HG02840 (cell line): ENCODE measurements around the gene NUP50.

Experiments
- ATAC-seq: cut with Tn5 transposase; IDR thresholded peaks from one replicate; pipeline ENCODE4 v1.9.1; 2021; ENCODE audit warnings: mild to moderate bottlenecking, moderate library complexity, moderate number of reproducible peaks; ENCODE audit not compliant: unreplicated experiment, low FRiP score

The NUP50 gene

DNA sequence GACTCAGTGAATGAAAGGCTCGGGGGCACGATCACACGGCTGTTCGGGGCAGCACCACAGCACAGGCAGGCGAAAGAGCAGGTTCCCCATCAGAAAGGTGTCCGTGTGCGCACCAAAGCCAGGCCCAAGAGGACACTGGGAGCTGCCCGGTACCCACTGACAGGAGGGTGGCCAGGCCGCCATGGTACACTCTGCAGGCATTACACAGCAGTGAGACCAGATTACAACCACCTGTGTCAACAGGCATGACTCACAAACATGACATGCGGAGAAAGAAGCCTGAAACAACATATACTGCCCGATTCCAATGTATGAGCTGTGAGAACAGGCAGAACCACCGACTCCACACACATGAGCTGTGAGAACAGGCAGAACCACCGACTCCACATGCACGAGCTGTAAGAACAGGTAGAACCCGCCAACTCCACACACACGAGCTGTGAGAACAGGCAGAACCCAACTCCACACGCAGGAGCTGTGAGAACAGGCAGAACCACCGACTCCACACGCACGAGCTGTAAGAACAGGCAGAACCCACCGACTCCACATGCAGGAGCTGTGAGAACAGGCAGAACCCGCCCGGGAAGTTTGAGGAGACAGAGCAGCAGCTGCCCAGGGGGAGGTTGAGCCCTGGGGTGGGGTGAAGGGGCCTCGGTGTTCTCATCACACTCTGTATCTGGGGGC lies 44.4 kb downstream of the NUP50 start:
- ATAC-seq: no peak

GRCh38 chr22:45208696-45208992 lies 44.9 kb downstream of the NUP50 start:
- ATAC-seq: no peak

GRCh38 chr22:45208993-45209838 lies 45.5 kb downstream of the NUP50 start:
- no peak for ATAC-seq

DNA sequence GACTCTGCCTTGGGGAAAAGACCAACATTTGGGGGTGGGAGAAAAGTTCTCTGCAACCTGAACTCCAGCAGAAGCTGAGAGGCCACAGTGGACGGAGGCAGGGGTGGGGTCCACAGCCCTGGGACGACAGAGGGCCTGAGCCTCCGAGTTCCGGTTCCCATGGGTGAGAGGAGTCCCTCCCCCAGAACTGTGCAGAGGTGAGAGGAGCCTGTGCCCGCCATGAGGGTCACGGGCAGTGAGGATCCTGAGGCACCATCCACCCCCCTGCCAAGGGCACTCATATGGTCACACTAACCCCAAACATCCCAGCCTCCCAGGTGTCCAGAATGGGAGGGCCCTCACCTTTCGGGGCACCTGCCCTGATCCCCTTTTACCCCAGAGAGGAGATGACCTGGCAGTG lies 46.4 kb downstream of the NUP50 start:
- no peak for ATAC-seq

DNA sequence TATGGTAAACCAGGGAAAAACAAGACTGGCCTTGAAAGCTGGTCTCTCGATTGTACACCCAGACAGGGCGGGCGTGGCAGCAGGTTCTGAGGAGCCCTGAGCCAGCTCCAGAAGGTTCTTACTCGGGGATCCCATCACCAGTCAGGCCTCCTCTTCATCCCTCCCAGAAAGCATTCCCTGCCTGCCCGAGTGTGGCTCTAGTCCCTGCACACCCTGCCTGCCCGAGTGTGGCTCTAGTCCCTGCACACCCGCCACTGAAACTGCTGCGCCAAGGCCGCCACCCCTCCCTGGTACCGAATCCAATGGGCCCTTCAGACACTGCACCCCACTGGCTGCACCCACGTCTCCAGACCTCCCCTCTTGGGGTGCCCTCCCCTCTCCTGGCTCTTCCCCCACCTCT lies 46.9 kb downstream of the NUP50 start:
- no peak for ATAC-seq

GRCh38 chr22:45210991-45211390 lies 47.3 kb downstream of the NUP50 start:
- no peak for ATAC-seq

GRCh38 chr22:45211435-45211834 lies 47.7 kb downstream of the NUP50 start:
- no peak for ATAC-seq

GRCh38 chr22:45211848-45212247 lies 48.1 kb downstream of the NUP50 start:
- ATAC-seq: no peak

DNA sequence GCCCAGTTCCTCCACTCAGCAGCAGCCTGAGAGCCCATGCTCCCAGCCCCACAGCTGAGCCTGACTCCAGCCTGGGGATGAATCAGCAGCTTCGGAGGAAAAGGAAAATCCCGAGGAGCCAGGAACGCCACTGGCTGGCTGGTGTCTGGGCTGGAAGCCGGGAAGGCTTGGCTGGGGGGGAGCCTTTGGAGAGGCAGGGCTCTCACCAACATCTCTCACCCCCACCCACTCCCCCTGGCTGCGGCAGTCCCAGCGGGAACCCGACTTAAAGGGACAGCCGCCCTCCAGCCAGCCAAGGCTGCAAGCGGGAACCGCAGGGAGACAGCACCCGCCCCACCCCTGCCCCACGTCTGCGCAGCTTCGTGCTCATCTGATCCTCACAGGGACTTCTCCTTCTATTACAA lies 48.6 kb downstream of the NUP50 start:
- ATAC-seq: no peak

DNA sequence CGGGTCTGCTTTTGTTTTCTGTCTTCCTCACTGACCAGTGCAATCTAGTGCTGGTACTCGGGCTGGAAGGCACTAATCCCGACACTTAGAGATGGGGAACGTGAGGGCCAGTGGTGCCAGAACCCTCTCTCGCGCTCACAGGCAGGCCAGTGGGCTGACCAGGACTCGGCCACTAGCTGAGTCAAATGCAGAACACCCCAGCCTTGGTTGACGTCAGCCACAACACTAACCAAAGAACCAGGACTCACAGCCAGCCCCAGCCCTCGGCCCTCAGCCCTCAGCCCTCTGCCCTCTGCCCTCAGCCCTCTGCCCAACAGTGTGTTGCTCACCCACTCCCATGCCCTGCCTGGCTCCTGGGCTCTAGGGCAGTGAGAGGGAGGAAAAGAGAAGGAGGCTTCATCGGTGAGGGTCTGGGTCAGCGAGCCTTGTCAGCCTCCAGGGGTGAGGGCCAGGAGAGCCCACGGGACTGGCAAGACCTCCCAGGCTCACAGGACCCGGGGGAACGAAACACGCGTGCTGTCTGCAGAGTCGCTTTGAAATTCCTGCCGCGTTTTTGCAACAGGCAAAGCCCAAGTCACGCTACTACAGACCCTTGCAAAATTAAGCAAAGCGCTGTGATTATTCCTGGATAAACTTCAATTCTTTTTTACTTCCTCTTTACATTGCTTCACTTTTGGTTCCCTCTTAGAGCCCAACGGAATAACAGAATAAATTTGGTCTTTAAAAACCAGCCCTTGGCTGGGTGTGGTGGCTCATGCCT lies 49.4 kb downstream of the NUP50 start:
- ATAC-seq: no peak

- ATAC-seq: no peak
Measured at GRCh38 chr22:45216133-45217003, 52.6 kb downstream of the NUP50 start.

- ATAC-seq: no peak
Measured at GRCh38 chr22:45217345-45217744, 53.6 kb downstream of the NUP50 start.

- ATAC-seq: no peak
Measured at GRCh38 chr22:45217806-45218205, 54.1 kb downstream of the NUP50 start.

GRCh38 chr22:45218976-45219375 lies 55.3 kb downstream of the NUP50 start:
- no peak for ATAC-seq

- ATAC-seq: no peak
Measured at GRCh38 chr22:45221201-45221600, 57.5 kb downstream of the NUP50 start.

DNA sequence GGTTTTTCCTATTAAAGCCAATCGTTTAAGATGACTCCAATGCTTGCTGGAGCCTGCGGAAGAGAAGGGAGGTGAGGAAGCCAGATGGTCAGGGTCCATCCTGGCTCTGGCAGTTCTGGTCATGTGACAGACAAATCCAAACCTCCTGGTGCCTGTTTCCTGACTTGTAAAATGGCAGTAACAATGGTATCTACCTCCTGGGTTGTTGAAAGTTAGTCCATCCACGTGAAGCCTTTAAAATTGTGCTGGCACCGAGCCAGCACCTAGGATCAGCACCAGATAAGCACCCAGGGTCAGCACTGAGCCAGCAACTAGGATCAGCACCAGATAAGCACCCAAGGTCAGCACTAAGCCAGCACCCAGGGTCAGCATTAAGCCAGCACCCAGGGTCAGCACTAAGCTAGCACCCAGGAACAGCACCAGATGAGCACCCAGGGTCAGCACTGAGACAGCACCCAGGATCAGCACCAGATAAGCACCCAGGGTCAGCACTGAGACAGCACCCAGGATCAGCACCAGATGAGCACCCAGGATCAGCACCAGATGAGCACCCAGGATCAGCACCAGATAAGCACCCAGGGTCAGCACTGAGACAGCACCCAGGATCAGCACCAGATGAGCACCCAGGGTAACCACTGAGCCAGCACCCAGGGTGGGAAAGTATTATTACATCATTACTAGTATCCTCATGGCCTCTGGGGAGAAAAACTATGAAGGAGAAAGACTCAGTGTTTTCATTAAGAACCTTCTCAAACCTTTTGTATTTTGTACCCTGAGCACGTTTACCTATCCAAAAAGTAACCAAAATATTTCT lies 59.8 kb downstream of the NUP50 start:
- ATAC-seq: no peak

DNA sequence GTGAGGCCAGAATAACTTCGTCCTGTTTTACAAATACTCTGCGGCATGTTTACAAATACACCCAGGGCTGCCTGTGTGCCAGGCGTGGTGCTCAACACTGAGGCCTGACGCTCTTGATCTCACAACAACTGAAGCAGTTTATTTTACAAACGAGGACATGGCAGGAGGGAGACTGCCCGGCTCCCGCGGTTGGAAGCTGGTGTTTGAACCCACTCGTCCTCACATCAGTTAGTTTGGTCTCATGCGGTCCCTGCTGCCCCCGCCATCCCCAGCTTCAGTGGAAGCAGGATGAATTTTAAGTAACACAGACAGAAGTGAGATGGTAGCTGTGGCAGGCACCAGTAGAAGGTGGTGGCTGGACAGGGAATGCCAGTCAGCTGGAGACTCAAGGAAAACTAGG lies 60.6 kb downstream of the NUP50 start:
- no peak for ATAC-seq

DNA sequence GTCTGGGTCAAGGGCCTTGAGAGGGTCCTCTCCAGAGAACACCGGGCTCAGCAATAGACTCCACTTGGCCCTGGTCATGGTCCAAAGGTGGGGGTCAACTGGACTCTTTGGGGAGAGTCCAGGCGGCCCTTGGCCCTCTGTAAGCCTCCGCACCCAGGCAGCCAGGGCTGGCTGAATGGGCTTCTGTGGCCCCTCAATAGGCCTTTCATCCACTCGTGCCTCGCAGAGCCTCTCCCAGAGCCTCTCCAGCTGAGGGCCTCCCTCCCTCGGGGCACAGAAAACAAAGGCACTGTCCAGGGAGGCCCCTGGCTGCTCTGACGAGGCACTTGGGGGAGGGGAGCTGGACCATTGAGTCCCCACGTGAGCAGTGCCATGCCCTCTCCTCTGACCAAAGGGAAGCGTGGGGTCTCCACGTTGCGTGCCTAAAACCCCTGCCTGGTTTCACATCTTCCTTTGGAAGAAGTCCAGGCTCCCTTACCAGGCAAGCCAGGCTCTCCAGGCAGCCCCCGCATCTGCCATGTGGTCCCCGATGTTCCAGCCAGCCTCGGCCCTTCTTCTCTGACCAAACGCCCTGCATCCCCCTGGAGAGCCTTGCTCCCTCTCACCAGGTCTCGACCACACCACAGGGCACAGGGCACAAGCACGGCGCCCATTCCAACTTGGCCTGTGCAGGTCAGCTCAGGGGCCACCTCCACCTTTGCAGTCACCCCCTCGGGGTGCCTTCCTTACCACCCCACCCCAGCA lies 61.4 kb downstream of the NUP50 start:
- ATAC-seq: no peak
